AG04450 (cell line): Measurements from ENCODE around the gene STPG4. TPM values are rescaled to one million over a fixed set of nuclear protein-coding genes. Genes with fewer than 3 reads are reported as not detected.

ENCODE experiments used
- CTCF ChIA-PET: fragments of 300-600, 350-600 bp; formaldehyde crosslinking; extraction: SDS; loops from one replicate; lab custom pipeline; 2022; ENCODE audit warnings: antibody characterized with exemption, inconsistent platforms; lab: Charles Lee
- POLR2A ChIA-PET: fragments of 350-600 bp; formaldehyde crosslinking; extraction: SDS; loops from one replicate; lab custom pipeline; 2021; ENCODE audit warnings: antibody characterized with exemption, inconsistent platforms; lab: Yijun Ruan, JAX
- DNase-seq: peaks from one replicate; pipeline ENCODE4 v3.0.0-alpha.2; 2011; ENCODE audit warnings: low read depth, low spot score
- H3K27ac ChIP-seq: one replicate; pipeline ENCODE4 v1.5.1; 2012; ENCODE audit warnings: low read depth, low read length, control low read depth
- H3K27me3 ChIP-seq: one replicate; pipeline ENCODE4 v1.6.0; 2012; ENCODE audit warnings: low read length; ENCODE audit not compliant: control insufficient read depth, insufficient read depth
- H3K4me3 ChIP-seq: 2 replicates; pipeline ENCODE4 v1.5.1; 2011; ENCODE audit warnings: mild to moderate bottlenecking, low read depth, low read length, control low read depth
- H3K9me3 ChIP-seq: 2 replicates; pipeline ENCODE4 v1.5.1; 2012; ENCODE audit warnings: low read length; ENCODE audit not compliant: control insufficient read depth, insufficient read depth
- polyA plus RNA-seq: library from polyadenylated mRNA; depleted of rRNA; stranded (reverse); fragments of >200 nt; gene quantifications from 2 replicates; pipeline ENCODE4 v1.2.3, GENCODE V29; 2011
- TF ChIP-seq, protein P1 (sequence below): IDR thresholded peaks from 2 replicates; pipeline ENCODE4 v1.5.1; 2011; ENCODE audit warnings: low read depth, low read length, control low read depth, inconsistent platforms

The STPG4 gene
- polyA plus RNA-seq, 1 experiment, result 0.14 TPM

- ChIA-PET CTCF (no interaction called here), POLR2A (no interaction called here)
- TF ChIP-seq, protein P1, sequence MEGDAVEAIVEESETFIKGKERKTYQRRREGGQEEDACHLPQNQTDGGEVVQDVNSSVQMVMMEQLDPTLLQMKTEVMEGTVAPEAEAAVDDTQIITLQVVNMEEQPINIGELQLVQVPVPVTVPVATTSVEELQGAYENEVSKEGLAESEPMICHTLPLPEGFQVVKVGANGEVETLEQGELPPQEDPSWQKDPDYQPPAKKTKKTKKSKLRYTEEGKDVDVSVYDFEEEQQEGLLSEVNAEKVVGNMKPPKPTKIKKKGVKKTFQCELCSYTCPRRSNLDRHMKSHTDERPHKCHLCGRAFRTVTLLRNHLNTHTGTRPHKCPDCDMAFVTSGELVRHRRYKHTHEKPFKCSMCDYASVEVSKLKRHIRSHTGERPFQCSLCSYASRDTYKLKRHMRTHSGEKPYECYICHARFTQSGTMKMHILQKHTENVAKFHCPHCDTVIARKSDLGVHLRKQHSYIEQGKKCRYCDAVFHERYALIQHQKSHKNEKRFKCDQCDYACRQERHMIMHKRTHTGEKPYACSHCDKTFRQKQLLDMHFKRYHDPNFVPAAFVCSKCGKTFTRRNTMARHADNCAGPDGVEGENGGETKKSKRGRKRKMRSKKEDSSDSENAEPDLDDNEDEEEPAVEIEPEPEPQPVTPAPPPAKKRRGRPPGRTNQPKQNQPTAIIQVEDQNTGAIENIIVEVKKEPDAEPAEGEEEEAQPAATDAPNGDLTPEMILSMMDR, result no peak
- Histone ChIP-seq H3K9me3 (no peaks in the 10 kb centered on the region; the same call in 1 of the 2 replicates), H3K27me3 (no peaks in the 10 kb centered on the region), H3K4me3 (no peak overlapping the region), H3K27ac (peak overlapping the region; percentile 21)
- DNase-seq, result no peak
These were observed 87.2 kb downstream of the STPG4 start for GRCh38 chr2:47067788-47068407.

GRCh38 chr2:47065771-47066380 lies 89.2 kb downstream of the STPG4 start:
- peak overlapping the region; percentile 65 for H3K27ac ChIP-seq
- TF ChIP-seq, protein P1, result no peak
- no peaks in the 10 kb centered on the region for H3K27me3 ChIP-seq
- ChIA-PET CTCF (interaction anchor here (1.1 kb wide), 2 partner anchors 11 to 24 kb away, joined by 3 to 6 read pairs; no protein-coding TSS in a partner anchor), POLR2A (interaction anchor here (0.6 to 1.9 kb wide), 10 partner anchors 9 to 722 kb away, joined by 3 to 13 read pairs (median 5); no protein-coding TSS in a partner anchor)
- H3K9me3 ChIP-seq, result no peaks in the 10 kb centered on the region; the same call in 1 of the 2 replicates
- DNase-seq, result peak; percentile 65
- no peak overlapping the region for H3K4me3 ChIP-seq

GRCh38 chr2:47065343-47065742 lies 89.8 kb downstream of the STPG4 start:
- ChIA-PET CTCF (interaction anchor here (1.1 kb wide), 1 partner anchor 24 kb away, joined by 3 read pairs; no protein-coding TSS in a partner anchor), POLR2A (interaction anchor here (0.6 to 1.9 kb wide), 6 partner anchors 9 to 194 kb away, joined by 3 to 13 read pairs (median 6); no protein-coding TSS in a partner anchor)
- no peak for DNase-seq
- TF ChIP-seq, protein P1, result no peak
- H3K27me3 ChIP-seq, result no peaks in the 10 kb centered on the region
- no peak overlapping the region for H3K4me3 ChIP-seq
- H3K9me3 ChIP-seq, result no peaks in the 10 kb centered on the region; the same call in 1 of the 2 replicates
- peak overlapping the region; percentile 65 for H3K27ac ChIP-seq

GRCh38 chr2:47064106-47064505 lies 91.0 kb downstream of the STPG4 start:
- TF ChIP-seq, protein P1, result no peak
- no peak for DNase-seq
- ChIA-PET CTCF (no interaction called here), POLR2A (no interaction called here)
- H3K27ac ChIP-seq, result peak overlapping the region; percentile 11
- no peaks in the 10 kb centered on the region for H3K27me3 ChIP-seq
- no peak overlapping the region for H3K4me3 ChIP-seq
- H3K9me3 ChIP-seq, result no peaks in the 10 kb centered on the region

DNA sequence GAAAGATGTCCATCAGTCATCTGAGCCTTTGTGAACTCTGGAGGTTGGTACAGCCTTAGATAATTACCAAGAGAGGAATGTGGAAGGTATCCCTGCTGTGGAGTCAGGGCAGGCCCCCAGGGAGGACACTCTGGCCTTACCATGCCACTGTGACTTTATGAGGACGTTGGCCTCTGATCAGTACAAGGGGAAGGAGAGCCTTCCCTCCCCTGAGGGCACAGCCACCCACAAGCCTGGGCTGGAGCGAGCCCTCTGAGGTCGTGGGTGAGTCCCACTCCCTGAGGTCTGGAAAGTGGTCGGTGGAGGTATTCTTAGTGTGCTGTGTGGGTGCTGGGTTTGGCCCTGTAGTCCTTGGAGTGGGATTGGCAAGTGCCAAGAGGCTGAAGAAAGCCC lies 91.6 kb downstream of the STPG4 start:
- no peak overlapping the region for H3K4me3 ChIP-seq
- ChIA-PET CTCF (no interaction called here), POLR2A (no interaction called here)
- H3K27me3 ChIP-seq, result no peaks in the 10 kb centered on the region
- H3K27ac ChIP-seq, result no peak overlapping the region
- TF ChIP-seq, protein P1, result no peak
- DNase-seq, result no peak
- no peaks in the 10 kb centered on the region for H3K9me3 ChIP-seq
